Inflammatory macrophage treated with lipopolysaccharide for 4 hours (primary cell): ENCODE measurements around the gene CLIP2.
"Not testable (repeated sequence)": the region's sequence is repeated elsewhere in the genome, so short reads cannot be mapped to it uniquely, and the experiment has no call there.

Experiments used
- DNase-seq: peaks from one replicate; pipeline ENCODE4 v3.0.0-alpha.2; 2020

CLIP2 gene

DNA sequence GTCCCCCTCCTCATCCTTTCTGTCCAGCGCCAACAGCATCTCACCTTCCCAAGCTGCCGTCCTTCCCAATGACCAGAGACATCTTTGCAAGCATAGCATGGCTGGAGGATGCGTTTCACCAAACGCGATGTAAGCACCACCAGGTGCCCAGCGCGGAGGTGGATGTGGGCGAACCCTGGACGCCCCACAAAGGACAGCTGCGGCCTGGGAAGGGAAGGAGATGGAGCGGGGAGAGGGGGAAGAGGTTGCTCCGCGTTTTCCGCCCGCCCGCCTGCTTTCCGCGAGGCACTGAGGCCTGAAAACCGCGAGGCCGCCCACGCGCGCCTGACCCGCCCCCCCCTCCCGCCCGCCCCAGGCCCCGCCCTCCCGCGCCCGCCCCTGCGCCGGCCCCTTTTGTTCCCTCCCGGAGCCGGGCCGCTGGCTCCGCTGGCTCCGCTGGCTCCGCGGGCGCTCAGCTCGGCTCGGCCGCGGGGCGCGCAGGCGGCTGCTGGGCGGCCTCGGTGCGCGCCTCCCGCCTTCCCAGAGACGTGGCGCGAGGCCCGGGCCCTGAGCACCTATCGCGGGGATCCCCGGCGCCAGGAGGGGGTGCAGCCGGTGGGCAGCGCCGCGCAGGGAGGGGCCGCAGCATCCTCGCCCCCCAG, at the start of gene CLIP2:
Gene CLIP2 (plus strand): TSS at position 390 of the 641 bp plus-strand sequence. CDS start 28,140 bp downstream, outside the sequence.
- peak; percentile 83 for DNase-seq

DNA sequence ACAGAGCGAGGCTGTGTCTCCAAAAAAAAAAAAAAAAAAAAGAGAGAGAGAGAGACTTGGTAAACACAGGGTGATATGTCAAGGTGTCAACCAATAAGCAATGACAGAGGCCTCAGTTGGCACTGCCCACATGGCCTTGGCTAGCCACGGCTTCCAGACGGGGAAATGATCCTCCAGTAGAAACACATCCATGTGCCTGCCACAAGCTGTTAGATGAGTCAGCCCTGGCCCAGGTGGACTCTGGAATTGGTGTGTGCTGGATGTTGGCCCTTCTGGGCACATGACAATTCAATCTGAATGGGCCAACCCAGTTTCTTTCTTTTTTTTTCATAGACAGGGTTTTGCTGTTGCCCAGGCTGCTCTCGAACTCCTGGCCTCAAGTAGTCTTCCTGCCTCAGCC, 48.7 kb upstream of the CLIP2 start:
- DNase-seq, result no peak

DNA sequence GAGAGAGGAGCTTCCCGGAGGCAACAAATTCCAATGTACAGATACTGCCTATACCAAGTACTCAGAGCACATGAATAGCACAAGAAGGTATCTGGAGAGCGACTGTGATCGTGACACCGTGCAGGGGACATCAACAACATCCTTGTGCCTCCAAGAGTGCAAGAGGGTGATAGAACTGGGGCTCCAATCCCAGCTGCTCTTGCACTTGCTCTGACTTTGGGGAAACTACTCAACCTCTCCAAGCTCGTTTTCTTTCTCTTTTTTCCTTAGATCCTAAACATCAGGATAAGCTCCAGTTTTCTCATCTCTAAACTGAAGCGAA, 47.1 kb upstream of the CLIP2 start:
- DNase-seq, result no peak

DNA sequence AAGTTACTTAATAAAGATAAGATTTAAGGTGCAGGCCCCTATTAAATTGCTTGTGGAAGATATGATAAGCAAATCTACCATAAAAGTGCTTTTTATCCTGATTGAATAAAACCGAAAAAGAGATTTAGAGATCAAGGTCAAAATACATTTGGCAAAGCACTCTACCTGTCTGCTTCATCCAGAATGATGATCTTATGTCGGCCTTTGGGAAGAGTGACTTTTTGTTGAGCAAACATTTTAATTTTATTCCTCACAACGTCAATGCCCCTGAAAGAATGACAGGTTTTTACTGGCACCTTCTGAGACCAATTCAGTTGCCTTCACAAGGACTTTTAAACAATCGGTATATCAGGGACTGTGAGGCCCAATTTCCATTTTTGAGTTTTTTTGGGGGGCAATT, 42.7 kb upstream of the CLIP2 start:
- no peak for DNase-seq

DNA sequence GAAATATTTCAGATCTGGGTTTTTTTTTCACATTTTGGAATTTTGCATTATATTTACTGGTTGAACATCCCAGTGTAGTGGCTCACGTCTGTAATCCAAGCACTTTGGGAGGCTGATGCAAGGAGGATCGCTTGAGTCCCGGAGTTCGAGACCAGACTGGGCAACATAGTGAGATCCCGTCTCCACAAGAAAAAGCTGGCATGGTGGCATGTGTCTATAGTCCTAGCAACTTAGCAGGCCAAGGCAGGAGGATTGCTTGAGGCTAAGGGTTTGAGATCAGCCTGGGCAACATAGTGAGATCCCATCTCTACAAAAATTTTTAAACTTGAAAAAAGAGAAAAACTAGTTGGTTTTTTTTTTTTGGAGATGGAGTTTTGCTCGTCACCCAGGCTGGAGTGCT, 41.1 kb upstream of the CLIP2 start:
- DNase-seq, result no peak

DNA sequence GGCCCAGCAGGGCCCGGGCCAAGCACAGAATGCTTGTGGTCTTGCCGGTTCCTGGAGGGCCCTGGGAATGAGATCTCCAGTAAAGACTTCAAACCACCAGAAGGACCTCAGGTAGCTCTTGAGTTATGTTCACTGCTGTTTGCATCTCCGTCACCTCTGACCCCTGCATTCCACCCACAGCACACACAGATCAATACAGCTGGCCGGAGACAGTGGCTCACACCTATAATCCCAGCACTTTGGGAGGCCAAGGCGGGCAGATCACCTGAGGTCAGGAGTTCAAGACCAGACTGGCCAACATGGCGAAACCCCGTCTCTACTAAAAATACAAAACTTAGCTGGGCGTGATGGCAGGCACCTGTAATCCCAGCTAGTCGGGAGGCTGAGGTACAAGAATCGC, 40.1 kb upstream of the CLIP2 start:
- not testable (repeated sequence) for DNase-seq

DNA sequence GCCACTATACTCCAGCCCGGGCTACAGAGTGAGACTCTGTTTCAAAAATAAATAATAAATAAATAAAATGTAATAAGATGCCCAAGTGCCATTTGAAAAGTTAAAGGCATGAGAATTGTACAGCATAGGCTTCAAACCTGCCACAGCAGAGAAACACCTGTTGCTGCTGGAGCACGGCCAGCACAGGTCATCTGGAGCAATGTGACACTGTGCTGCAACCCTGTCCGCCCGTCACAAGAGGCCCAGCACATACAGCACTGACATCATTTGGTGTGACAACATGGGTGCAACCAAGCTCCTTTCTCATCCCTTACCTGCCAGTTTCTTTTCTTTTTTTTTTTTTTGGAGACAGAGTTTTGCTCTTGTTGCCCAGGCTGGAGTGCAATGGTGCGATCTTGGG, 36.3 kb upstream of the CLIP2 start:
- DNase-seq, result no peak

DNA sequence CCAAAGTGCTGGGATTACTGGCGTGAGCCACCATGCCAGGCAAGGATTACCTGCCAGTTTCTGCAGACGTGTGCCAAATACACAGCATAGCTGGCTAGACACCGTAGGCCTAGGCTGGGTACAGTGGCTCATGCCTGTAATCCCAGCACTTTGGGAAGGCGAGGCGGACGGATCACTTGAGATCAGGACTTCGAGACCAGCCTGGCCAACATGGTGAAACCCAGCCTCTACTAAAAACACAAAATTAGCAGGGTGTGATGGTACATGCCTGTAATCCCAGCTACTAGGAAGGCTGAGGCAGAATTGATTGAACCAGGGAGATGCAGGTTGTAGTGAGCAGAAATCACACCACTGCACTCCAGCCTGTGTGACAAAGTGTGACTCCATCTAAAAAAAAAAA, 35.9 kb upstream of the CLIP2 start:
- DNase-seq, result no peak

DNA sequence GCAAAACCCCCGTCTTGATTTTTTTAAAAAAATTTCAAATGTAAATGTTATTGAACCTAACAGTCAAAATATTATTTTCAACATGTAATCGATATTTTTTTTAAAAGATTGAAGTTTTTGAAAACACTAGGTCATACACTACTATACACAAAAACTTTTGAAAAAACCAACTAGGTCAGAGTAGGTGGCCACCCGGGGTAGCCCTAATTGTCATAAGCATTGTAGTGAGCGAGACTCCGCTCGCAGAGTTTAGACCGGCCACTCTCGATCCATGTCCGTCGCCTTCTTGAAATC, 35.4 kb upstream of the CLIP2 start:
- DNase-seq, result no peak

DNA sequence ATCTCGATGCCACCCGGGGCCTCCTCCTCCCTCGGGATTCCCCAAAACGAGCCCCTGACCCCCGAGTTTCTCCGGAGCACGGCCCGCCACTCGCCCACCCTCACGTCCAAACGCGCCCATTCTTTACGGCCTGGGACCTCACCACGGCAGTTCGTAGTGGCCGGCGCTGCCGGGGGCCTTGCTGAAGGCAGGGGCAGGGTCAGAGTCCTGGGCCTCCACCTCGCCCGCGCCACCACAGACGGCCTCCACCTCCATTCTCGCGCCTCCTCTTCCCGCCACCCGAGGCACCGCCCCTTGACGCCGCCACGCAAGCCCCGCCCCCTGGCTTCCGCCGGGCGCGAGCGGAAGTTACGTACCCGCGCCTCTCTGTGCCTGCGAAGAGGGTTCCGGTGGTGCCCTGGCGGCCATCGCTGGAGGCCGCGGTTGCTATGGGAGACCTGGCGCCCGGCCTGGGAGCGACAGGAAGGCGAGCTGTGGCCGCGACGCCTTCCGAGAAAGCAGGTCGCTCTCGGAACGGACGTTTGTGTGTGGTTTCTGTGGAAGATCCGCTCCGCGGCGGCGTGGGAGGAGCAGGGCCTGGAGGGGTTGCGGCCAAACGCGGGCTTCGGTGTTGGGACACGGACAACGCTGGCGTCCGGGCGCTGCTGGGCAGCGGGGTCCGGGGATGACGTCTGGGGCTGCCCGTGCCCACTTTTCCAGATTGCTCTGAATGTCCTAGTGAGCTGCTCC, 34.9 kb upstream of the CLIP2 start, which contains the start of gene RFC2:
Gene RFC2 (minus strand): TSS at position 271 of the 729 bp plus-strand sequence. CDS start 16 bp downstream, at position 255.
- DNase-seq, result peak; percentile 96

DNA sequence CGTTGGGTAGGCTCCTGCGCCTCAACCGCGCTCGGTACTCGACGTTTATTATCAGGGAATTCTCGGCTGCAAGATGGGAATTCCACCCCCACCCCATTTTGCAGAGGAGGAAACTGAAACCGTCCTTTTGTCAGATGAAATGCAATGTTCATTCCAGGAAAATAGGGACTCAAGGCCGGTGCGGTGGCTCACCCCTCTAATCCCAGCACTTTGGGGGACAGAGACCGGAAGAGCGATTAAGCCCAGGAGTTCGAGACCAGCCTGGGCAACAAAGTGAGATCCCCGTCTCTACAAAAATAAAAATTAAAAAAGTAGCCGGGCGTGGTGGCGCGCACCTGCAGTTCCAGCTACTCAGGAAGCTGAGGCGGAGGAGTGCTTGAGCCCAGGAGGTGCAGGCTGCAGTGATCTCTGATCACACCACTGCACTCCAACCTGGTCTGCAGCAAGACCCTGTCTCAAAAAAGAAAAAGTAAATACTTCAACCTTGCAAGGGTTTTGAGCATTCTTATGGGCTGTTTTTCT, 34.3 kb upstream of the CLIP2 start:
- DNase-seq, result no peak

DNA sequence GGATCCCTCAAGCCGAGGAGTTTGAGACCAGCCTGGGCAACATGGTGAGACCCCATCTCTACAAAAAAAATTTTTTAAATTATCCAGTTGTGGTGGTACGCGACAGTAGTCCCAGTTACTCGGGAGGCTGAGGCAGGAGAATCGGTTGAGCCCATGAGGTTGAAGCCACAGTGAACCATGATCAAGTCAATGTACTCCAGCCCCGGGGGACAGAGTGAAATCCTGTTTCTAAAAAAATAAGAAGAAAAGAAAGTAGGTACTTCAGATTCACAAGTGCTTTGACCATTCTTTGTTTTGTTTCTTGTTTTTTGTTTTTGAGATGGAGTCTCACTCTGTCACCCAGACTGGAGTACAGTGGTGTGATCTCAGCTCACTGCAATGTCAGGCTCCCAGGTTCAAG, 33.7 kb upstream of the CLIP2 start:
- not testable (repeated sequence) for DNase-seq

DNA sequence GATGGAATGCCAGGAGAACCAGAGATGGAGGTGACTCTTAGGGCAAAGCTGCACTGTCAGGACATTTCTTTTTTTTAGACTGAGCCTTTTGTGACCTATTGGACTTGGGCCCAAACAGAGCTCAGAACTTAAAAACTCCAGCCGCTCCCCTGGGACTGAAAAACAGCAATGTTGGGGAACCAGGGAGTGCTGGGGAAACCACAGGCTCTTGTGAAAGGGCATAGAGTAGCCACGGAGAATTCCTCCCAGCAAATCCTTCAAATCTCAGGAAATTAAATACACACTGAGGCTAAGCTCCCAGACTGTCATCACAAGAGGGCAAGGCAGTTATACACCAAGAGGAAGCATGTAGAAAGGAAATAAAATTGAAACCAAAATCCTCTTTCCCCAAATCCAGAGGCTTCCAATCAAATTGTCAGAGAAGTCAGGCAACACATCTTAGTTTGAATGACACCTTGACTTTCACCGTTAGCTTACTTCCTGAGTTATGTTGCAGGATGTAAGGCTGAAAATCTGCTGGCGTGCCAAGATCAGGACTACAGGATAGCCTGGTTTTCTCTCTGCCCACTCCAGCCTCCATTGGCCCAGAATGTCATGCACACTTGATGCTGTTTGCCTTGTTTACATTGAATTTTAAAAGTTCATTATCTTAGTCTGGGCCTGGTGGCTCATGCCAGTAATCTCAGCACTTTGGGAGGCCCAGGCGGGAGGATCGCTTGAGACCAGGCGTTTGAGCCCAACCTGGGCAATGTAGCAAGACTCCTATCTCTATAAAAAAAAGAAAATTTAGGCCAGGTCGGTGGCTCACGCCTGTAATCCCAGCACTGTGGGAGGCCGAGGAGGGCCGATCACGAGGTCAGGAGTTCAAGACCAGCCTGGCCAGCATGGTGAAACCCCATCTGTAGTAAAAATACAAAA, 32.5 kb upstream of the CLIP2 start:
- peak; percentile 38 for DNase-seq

DNA sequence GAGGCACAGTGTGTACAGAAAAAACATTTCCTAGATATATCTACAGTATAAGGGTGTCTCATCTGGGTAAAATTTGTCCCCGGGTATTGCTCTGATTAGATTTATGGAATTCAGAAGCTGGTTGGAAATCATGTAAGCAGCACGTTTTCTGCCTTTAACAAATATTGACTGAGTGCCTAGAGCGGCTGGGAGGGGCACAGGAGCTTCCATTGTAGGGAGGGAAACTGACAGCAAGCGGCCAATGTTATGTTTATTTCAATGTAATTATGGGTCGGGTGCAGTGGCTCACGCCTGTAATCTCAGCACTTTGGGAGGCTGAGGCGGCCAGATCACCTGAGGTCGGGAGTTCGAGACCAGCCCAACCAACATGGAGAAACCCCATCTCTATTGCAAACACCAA, 30.6 kb upstream of the CLIP2 start:
- DNase-seq, result no peak

DNA sequence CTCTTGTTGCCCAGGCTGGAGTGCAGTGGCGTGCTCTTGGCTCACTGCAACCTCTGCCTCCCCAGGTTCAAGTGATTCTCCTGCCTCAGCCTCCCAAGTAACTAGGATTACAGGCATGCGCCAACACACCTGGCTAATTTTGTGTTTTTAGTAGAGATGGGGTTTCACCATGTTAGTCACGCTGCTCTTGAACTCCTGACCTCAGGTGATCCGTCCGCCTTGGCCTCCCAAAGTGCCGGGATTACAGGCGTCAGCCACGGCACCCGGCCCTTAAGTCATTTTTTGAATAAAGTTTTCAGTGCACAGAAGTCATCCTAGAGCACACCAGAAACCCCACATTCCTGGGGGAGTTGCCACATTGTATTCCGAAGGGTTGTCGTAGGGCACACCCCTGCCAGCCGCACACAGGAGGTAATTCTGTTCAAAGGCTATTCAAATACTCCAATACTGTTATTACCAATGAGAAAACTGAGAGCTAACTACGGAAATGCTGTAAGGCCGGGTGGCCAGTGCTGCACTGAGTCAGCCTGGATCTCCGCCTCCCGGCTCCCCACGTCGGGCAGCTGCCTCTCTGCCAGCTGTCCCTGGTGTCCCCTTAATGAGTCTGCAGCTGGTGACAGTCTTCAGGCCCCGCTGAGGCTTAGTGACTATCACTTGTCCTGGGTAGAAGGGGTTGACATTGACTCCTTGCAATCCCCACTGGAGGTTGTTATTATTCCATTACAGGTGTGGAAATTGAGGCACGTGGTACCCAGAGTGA, 26.4 kb upstream of the CLIP2 start:
- no peak for DNase-seq

DNA sequence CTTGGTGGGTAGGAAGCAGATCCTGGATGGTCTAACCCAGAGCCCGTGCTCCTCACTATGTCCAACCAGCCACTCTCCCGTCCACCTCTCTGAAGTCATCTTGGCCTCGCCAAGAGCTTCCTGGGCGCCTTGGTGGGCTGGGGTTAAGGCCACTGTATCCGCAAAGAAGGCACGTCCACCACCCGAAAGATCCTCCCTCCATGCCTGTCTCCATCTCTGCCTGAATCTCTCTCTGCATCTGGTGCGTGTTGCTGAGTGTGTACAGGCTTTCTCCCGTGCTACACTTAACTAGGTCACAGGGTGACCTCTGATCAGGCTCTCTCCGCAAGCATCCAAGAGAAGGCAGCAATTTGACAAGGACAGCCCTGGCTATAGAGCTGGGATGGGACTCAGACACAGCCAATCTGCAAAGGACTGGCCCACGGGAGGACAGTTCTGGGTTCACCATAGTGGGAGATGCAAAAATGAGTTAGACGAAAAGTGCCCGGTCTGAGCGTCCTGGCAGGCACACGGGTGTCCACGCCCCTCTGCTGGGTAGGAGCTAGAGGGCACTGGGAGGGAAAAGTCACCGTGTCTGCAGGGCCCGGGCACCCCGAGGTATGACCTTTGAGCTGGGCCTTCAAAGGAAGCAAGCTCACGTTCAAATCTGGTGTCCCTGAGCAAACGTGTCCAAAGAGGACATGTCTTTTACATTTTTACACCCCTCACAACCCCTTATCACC, 25.6 kb upstream of the CLIP2 start:
- no peak for DNase-seq

DNA sequence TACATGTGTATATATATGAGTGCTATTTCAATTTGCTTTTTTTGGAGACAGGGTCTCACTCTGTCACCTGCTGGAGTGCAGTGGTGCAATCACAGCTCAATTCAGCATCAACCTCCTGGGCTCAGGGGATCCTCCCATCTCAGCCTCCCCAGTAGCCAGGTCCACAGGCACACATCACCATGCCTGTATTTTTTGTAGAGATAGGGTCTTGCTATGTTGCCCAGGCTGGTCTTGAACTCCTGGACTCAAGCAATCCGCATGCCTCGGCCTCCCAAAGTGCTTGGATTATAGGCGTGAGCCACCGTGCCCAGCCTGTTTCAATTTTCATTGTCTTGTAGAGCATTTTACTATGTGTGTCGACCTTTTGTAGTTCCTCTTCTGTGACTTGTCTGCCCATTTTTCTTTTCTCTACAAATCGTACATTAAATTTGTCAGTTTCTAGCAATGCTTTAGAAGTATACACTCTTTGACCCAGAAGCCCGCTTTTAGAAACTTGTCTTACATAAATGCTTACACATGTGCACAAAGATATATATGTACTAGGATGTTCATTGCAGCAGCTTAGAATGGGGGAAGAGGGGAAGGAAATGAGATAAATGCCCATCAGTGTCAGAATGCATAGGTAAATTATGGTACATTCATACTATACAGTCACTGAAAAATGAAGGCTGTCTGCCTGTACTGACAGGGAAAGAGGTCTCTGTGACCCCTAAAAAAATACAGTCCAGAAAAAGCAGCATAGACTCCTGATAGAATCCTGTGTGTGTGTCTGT, 22.8 kb upstream of the CLIP2 start:
- DNase-seq, result no peak

DNA sequence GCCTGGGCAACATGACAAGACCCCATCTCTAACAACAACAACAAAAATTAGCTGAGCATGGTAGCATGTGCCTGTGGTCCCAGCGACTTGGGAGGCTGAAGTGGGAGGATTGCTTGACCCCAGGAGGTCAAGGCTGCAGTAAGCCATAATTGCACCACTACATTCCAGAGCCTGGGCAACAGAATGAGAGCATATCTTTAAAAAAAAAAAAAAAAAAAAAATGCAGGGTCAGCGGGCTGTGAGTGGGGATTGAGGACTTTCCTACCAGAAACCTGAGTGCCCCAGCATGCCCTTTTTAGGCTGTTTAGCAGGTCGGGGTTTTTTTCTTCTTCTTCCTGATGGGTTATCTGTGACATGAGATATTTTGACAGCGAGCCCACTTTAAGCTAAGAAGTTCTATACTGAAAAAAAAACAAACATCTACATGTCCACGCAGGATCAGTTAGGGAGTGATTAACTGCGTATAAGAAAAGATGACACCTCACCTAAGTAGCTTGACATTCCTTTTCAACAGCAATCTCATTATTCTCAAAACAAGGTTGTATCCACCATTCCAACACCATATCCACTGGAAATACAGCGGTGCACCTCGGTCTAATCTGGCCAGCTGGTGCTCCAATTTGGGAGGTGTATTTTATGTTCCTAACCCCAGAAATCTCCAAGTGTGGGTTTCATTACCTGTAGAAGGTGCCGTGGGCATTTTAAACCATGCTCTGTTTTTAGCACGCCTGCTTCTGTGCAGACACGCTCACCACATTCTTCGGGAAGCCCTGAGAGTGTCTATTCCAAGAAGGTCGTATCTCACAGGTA, 21.2 kb upstream of the CLIP2 start:
- no peak for DNase-seq

DNA sequence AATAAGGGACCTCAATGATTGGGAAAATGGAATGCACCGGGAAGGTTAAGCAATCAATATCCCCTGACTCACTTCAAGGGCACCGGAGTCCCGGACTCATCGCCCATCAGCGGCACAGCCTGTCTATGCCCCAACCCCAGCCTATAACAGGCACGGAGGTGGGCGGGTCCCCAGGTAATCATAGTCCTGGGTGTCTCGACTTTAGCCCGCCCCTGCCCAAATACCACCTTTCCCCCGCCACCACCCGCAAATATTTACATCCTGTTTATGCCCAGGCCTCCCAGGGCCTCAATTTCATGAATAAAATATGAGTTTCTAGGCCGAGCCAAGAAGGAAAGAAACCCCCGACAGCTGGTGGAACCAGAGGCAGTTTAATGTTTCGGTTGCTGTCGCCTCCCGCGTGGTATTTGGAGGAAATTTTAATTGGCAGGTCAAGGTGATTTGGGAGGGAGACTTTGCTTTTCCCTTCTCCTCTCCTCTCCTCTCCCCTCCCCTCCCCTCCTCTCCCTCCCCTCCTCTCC, 19.4 kb upstream of the CLIP2 start:
- no peak for DNase-seq

DNA sequence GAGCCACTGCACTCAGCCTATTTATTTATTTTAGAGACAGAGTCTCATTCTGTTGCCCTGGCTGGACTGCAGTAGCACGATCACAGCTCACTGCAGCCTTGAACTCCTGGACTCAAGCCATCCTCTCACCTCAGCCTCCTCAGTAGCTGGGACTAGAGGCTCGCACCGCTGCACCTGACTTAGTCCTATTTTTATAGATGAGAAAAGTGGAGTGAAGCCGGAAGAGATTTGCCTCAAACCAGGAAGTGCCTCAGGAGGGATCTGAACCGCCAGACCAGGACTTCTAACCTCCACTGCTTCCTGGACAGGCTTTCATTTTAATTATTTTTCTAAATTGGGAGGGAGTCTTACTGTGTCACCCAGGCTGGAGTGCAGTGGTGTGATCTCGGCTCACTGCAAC, 17.5 kb upstream of the CLIP2 start:
- DNase-seq, result peak; percentile 23
